ENCODE results near the gene ATF3.

GRCh38 chr1:212644866-212645545, 36.4 kb downstream of the ATF3 start:
- TF ChIP-seq ZNF639 (tag by site-specific recombination; IDR thresholded peaks at IDR 0.05) (no peak), ZNF513 (tag by site-specific recombination; IDR thresholded peaks at IDR 0.05) (no peak), KLF9 (tag by site-specific recombination; IDR thresholded peaks at IDR 0.05; ENCODE audit: low read depth) (no peak), CTCF (tag by site-specific recombination; IDR thresholded peaks at IDR 0.05) (no peak), ZNF747 (tag by site-specific recombination; IDR thresholded peaks at IDR 0.05) (no peak), ZNF704 (tag by site-specific recombination; IDR thresholded peaks at IDR 0.05) (no peak), HOXA7 (CRISPR knock-in tag; IDR thresholded peaks at IDR 0.05; ENCODE audit: borderline replicate concordance) (no peak), ZNF248 (tag by site-specific recombination; IDR thresholded peaks at IDR 0.05) (no peak), KLF16 (tag by site-specific recombination; IDR thresholded peaks at IDR 0.05) (no peak), ZNF214 (tag by site-specific recombination; IDR thresholded peaks at IDR 0.05; ENCODE audit: borderline replicate concordance) (no peak), YY1 (tag by site-specific recombination; IDR thresholded peaks at IDR 0.05) (no peak)
- TF ChIP-seq, protein P1, sequence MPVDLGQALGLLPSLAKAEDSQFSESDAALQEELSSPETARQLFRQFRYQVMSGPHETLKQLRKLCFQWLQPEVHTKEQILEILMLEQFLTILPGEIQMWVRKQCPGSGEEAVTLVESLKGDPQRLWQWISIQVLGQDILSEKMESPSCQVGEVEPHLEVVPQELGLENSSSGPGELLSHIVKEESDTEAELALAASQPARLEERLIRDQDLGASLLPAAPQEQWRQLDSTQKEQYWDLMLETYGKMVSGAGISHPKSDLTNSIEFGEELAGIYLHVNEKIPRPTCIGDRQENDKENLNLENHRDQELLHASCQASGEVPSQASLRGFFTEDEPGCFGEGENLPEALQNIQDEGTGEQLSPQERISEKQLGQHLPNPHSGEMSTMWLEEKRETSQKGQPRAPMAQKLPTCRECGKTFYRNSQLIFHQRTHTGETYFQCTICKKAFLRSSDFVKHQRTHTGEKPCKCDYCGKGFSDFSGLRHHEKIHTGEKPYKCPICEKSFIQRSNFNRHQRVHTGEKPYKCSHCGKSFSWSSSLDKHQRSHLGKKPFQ (tag by site-specific recombination; IDR thresholded peaks at IDR 0.05) = no peak
- TF ChIP-seq, protein P2, sequence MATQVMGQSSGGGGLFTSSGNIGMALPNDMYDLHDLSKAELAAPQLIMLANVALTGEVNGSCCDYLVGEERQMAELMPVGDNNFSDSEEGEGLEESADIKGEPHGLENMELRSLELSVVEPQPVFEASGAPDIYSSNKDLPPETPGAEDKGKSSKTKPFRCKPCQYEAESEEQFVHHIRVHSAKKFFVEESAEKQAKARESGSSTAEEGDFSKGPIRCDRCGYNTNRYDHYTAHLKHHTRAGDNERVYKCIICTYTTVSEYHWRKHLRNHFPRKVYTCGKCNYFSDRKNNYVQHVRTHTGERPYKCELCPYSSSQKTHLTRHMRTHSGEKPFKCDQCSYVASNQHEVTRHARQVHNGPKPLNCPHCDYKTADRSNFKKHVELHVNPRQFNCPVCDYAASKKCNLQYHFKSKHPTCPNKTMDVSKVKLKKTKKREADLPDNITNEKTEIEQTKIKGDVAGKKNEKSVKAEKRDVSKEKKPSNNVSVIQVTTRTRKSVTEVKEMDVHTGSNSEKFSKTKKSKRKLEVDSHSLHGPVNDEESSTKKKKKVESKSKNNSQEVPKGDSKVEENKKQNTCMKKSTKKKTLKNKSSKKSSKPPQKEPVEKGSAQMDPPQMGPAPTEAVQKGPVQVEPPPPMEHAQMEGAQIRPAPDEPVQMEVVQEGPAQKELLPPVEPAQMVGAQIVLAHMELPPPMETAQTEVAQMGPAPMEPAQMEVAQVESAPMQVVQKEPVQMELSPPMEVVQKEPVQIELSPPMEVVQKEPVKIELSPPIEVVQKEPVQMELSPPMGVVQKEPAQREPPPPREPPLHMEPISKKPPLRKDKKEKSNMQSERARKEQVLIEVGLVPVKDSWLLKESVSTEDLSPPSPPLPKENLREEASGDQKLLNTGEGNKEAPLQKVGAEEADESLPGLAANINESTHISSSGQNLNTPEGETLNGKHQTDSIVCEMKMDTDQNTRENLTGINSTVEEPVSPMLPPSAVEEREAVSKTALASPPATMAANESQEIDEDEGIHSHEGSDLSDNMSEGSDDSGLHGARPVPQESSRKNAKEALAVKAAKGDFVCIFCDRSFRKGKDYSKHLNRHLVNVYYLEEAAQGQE (tag by site-specific recombination; IDR thresholded peaks at IDR 0.05) = no peak

All from HEK293 (cell line).